HG02981 (cell line): ENCODE data around the gene CHI3L2.

Source experiments
- ATAC-seq: cut with Tn5 transposase; IDR thresholded peaks from one replicate; pipeline ENCODE4 v1.9.1; 2021; ENCODE audit warnings: mild to moderate bottlenecking, moderate library complexity; ENCODE audit not compliant: unreplicated experiment

The CHI3L2 gene, protein sequence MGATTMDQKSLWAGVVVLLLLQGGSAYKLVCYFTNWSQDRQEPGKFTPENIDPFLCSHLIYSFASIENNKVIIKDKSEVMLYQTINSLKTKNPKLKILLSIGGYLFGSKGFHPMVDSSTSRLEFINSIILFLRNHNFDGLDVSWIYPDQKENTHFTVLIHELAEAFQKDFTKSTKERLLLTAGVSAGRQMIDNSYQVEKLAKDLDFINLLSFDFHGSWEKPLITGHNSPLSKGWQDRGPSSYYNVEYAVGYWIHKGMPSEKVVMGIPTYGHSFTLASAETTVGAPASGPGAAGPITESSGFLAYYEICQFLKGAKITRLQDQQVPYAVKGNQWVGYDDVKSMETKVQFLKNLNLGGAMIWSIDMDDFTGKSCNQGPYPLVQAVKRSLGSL

GRCh38 chr1:111227434-111227833 lies at the start of gene CHI3L2:
CHI3L2 (plus strand) TSS chr1:111227713; CDS start chr1:111227730, 17 bp downstream.
- ATAC-seq, result no peak

DNA sequence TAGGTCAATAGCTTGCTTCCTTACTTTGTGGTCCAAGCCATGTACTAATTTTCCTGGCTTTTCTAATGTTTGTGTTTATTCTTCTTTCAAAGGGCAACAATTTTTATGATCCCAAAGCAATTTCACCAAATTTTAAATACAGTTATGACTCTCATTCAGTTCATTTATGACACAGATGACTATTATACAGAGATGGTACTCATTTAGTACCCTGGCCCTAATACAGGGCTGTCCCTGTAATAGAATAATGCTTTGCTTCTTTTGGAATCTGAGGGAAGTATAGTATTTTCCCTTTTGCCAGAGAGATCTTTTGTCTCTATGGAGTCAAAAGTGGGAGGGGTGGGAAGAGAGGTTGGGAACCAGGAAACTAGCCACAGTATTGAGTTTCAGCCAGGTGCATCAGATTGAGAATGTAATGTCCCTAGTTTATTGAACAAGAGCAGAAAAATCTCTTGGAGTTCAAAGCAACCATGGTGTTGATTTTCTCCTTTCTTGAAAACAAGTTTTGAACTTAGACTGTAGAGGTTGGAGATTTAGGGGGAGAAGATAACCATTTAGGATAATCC lies 47.5 kb upstream of the CHI3L2 start:
- no peak for ATAC-seq

DNA sequence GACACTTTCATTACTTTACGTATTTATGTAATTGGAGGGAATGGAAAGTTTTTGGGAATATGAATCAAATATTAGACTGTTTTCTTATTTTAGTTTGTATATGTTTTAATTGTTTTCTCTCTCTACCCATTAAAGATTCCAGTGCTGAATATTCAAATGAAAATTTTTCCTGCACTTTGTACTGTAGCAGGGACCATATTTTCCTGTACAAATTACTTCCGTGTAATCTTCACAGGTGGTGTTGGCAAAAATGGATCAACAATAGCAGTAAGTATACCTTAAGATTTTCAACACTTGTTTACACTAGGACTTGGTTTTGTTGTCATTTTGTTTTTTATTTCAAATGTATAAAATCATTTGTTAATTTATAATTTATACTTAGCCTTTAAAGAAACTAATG lies 45.5 kb upstream of the CHI3L2 start:
- no peak for ATAC-seq

- no peak for ATAC-seq
These were observed 44.0 kb upstream of the CHI3L2 start for GRCh38 chr1:111183308-111184069.

DNA sequence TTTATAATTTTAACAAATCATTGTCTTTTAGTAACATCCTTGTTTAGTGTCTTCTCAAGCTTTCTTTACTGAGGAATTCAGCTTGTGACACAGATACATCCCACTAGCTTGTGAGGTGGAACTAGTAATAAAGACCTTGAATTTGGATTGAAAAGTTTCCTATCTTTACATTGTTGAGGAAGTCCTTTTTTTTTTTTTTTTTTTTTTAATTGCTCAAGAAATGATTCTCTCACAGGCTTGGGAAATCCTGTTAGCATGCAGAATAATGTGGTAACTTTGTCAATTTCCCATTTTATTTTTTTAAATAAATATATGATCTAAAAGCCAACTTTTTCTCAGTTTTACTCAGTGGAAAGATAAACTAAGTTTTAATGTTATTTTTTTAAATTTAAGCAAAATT lies 42.9 kb upstream of the CHI3L2 start:
- no peak for ATAC-seq

GRCh38 chr1:111190931-111191451 lies 36.5 kb upstream of the CHI3L2 start:
- no peak for ATAC-seq

GRCh38 chr1:111191496-111191895 lies 36.0 kb upstream of the CHI3L2 start:
- ATAC-seq, result no peak

DNA sequence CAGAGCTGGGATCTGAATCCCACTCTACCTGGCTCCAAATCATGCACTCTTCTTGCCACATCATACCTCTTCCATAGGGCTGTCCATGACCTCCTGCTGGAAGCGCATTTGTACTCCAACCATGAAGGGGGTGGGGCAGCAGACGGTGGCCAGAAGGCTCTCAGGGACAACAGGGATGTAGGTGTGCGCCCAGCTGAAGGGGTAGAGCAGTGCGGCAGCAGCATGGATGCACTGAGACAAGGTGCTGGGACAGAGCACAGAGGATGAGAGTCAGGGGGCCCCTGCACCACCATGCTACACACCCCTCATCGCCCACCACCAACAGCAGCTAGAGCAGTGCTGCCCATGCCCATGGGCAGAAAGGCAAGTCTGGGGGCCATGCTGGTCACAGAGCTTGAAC lies 35.4 kb upstream of the CHI3L2 start:
- ATAC-seq, result no peak

DNA sequence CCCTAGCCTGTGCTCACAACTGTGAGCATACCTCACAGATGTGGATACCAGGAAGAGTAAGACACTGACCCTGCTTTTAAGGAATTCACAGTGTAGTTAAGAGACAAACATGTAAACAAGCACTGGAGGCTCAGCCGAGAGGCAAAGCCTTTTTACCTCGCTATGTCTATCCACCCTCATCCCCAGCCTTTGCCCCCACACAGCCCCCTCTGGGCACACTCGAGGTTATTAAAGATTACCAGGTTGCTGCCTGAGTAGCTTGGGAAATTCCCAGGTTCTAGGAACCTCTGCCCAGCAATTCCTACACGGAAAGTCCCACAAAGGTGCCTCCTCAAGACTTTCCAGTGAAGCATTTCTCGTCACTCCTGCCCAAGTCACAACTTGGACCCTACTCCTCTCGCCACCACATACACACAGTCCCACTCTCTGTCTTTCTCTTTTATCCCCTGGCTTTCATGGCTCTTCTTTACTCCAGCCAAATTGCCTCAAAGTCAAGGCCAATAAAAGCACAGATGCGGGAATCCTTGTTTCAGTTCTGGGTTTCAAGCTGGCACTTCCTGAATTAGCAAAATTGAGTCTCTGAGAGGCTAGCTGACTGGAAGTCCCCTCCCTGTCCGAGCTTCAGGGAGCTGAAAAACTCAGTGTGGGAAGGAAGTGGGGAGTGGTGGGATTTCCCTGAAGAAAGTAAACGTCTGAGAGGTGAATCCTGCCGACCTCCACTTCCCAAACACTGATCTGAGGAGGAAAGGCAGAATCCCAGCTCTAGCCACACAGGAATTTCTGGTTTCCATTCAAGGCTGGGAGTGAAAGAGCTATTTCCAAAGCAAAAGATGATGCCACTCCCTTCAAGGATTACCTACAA lies 34.6 kb upstream of the CHI3L2 start:
- no peak for ATAC-seq

DNA sequence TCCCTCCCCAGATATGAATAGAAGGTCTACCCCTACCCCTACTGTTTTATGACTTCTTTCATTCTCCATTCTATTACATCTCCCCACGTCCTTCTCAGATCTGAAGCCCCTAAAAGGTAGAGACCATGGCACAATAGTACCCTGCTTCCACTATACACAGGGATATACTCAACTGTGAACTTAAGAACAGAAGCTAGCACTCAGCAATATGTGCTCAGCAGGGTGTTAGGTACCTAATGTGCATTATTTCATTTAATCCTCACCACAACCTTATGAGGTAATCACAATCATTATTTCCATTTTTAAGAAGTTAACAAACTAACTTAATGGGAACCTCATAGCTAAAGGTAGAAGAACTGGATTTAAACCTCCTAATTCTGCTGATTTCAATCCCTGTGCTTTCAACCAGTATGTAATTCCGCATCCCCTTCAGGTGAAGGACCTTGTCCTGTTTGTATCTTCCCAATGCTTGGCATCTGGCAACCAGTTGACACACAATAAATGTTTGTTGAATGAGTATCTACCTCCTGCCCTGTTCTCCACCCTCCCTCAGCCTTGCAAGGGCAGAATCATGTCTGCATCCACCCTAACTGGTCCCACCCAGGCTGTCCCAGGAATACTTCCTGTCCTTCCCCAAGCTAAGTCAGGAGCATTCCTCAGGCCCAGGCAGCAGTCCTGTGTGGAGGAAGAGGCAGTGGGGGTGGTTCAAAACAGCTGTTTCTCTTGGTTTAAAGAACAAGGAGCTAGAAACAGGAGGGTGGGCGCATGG lies 33.6 kb upstream of the CHI3L2 start:
- ATAC-seq, result no peak

DNA sequence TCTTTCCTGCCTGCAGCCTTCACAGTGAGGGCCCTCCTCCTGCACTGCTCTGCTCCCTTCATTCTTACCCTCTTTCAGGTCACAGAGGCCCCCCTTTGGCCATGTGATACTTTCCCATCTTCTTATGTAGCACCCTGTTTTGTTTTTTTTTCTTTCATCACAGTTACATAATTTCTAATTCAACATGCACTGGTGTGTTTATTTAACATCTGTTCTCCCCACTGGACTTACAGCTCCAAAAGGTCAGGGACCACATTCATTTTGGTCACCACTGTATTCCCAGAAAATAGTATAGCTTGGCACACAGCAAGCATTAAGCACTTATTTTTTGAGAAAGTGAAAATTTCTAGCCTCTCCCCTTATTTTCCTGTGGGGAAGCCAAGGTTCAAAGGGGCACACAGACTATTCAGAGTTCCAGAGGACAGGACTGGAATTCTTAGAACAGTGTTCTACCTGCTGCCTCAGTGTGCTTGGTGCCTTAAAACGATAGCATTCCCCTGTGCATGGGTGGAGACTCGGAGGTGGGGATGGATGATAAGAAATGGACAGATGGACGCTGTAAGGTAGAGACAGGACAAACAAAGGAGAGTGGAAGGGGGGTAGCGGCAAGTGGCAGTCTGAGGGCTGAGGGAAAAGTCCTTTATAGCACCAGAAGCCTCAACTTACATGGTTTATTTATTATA lies 32.4 kb upstream of the CHI3L2 start:
- no peak for ATAC-seq

GRCh38 chr1:111196213-111196612 lies 31.3 kb upstream of the CHI3L2 start:
- no peak for ATAC-seq

DNA sequence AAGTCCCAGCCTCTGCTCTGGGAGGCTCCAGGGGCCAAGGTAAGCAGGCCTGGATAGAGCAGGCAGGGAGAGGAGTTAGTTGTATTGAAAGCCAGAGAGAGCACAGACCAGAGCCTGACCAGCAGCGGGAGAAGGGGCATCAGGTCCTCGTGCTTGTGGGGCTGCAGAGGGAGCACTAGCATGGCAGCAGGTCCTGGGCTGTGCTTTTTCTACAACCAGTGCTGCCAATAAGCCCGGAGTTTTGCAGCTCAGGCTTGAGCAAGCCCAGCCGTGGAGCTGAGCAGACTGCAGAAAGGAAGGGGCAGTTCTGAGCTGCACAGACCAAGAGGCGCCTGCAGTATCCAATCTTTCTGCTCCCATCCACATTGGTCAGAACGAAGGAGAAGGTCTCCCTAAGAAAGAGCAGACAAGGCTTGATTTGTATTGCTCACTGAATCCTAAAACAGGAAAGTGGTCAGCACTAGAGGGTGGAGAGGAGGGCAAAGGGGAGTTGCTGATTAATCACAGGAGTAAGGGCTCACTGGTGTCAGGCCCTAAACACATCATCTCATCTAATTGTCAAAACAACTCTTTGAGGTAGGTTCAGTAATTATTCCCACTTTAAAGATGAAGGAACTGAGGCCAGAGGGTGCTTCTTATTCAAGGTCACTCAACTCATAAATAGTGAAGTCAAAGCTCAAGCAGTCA lies 29.8 kb upstream of the CHI3L2 start:
- no peak for ATAC-seq

GRCh38 chr1:111198836-111199235 lies 28.7 kb upstream of the CHI3L2 start:
- ATAC-seq, result no peak

- no peak for ATAC-seq
These were observed 28.2 kb upstream of the CHI3L2 start for GRCh38 chr1:111199329-111199728.

- ATAC-seq, result no peak
These were observed 27.4 kb upstream of the CHI3L2 start, which contains the start of gene DENND2D for GRCh38 chr1:111199881-111200801. DENND2D (minus strand) TSS chr1:111200646; CDS start chr1:111200459, 187 bp downstream.

DNA sequence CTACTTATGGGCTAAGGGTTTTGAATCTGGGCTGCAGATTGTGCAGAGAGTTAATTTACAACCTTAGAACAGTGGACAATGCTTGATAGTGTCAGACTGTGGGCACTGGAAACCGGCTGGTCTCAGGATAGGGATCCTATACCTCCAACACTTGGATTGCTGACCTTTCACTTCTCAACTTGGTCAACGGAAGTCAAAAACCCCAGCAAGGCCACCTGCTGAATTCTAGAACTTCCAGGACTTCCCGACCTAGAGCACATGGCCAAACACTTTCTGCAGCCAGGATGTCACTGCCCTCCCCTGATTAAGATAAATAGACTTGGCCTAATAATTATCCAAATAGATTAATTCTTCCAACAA lies 26.7 kb upstream of the CHI3L2 start:
- ATAC-seq, result no peak
